Astrocyte (in vitro differentiated cells and primary cell): Measurements from ENCODE around the gene GATA2.

ENCODE experiments used
- CTCF ChIP-seq: IDR thresholded peaks from 2 replicates; pipeline ENCODE4 v1.5.1; 2011; ENCODE audit warnings: low read depth, mild to moderate bottlenecking, inconsistent platforms, low read length, moderate library complexity; ENCODE audit not compliant: insufficient read depth
- EZH2 ChIP-seq: IDR thresholded peaks from 2 replicates; pipeline ENCODE4 v1.6.1; 2012; ENCODE audit warnings: mild to moderate bottlenecking, low read length, inconsistent platforms; ENCODE audit not compliant: insufficient read depth

DNA sequence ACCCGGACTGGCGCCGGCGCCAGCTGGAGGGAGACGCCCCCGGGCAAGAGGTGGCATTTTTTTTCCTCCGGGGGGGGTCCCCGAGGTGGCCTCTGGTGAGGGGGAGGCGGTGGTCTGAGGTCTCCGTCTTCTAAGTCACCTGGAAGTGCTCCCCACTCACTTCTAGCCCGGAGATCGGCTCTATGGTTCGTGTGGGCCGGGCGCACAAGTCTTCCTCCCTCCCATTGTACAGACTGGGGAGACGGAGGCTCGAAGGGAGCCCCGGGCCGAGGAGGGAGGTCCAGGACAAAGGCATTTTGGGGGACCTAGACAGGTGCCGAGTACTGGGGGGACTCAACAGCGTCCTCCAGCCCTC lies 4.4 kb downstream of the GATA2 start:
- TF ChIP-seq CTCF (no peak), EZH2 (no peak)
